ENCODE measurements around the gene GRAMD1B.
"Not testable (repeated sequence)": the region's sequence is repeated elsewhere in the genome, so short reads cannot be mapped to it uniquely, and the experiment has no call there.

DNA sequence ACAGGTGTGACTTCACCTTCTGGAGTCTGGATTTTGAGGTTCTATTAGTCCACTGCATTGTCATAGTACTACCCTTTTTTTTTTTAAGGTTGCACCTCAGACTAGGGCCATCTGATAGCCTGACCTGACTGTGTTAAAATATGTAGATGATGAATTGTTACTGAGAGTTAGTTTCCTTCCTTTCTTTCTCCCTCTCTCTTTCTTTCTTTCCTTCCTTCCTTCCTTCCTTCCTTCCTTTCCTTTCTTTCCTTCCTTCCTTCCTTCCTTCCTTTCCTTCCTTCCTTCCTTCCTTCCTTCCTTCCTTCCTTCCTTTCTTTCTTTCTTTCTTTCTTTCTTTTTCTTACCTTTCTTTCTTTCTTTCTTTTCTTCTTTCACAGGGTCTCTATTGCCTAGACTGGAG lies 83.2 kb downstream of the GRAMD1B start:
- TF ChIP-seq, protein P1, sequence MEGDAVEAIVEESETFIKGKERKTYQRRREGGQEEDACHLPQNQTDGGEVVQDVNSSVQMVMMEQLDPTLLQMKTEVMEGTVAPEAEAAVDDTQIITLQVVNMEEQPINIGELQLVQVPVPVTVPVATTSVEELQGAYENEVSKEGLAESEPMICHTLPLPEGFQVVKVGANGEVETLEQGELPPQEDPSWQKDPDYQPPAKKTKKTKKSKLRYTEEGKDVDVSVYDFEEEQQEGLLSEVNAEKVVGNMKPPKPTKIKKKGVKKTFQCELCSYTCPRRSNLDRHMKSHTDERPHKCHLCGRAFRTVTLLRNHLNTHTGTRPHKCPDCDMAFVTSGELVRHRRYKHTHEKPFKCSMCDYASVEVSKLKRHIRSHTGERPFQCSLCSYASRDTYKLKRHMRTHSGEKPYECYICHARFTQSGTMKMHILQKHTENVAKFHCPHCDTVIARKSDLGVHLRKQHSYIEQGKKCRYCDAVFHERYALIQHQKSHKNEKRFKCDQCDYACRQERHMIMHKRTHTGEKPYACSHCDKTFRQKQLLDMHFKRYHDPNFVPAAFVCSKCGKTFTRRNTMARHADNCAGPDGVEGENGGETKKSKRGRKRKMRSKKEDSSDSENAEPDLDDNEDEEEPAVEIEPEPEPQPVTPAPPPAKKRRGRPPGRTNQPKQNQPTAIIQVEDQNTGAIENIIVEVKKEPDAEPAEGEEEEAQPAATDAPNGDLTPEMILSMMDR (IDR thresholded peaks at IDR 0.05) = not testable (repeated sequence)
- not testable (repeated sequence) for TF ChIP-seq POLR2A (IDR thresholded peaks at IDR 0.05)
